CD4-positive, alpha-beta T cell treated with Interleukin-12 subunit alpha and Interleukin-12 subunit beta, for 1 hour (primary cell): ENCODE data around the gene C3orf52.
A peak's percentile ranks its signal among the peaks of the same experiment; 100 is the strongest.

ENCODE experiments used
- DNase-seq: peaks from one replicate; pipeline ENCODE4 v3.0.0-alpha.2; 2020

Gene C3orf52

GRCh38 chr3:112136959-112137693 lies 50.9 kb downstream of the C3orf52 start:
- DNase-seq, result peak; percentile 60

GRCh38 chr3:112137781-112138180 lies 51.6 kb downstream of the C3orf52 start:
- no peak for DNase-seq

- no peak for DNase-seq
Observed at GRCh38 chr3:112138219-112138969, 52.2 kb downstream of the C3orf52 start.

- no peak for DNase-seq
Observed at GRCh38 chr3:112140584-112140983, 54.4 kb downstream of the C3orf52 start.

- no peak for DNase-seq
Observed at GRCh38 chr3:112141293-112141692, 55.1 kb downstream of the C3orf52 start.

GRCh38 chr3:112143251-112143650 lies 57.1 kb downstream of the C3orf52 start:
- no peak for DNase-seq

GRCh38 chr3:112143689-112144088 lies 57.5 kb downstream of the C3orf52 start:
- no peak for DNase-seq

- DNase-seq, result no peak
Observed at GRCh38 chr3:112149136-112149535, 62.9 kb downstream of the C3orf52 start.

- DNase-seq, result no peak
Observed at GRCh38 chr3:112167758-112168157, 81.6 kb downstream of the C3orf52 start.
